Head of caudate nucleus (tissue), 42 donors: ENCODE data around the gene TMEM141.
"Not testable (repeated sequence)": the region's sequence is repeated elsewhere in the genome, so short reads cannot be mapped to it uniquely, and the experiment has no call there.

Experiments used
- DNase-seq, 42 donors: peaks; one replicate each; pipeline versions ENCODE4 v3.0.0 to v3.0.0-alpha.2; 2020 to 2021; ENCODE audit warnings: mixed read lengths in 7 of 42
- intact Hi-C: fragments of 100-400 bp; cut with DNase I; formaldehyde crosslinking; loops from one replicate; pipeline ENCODE4 v1.15.0; 2022

Gene TMEM141

GRCh38 chr9:136824496-136825225, 33.5 kb downstream of the TMEM141 start:
- intact Hi-C loops = no loop called here
- DNase-seq = peak in 28 of 42 donors; percentile 28 to 87 (median 62)

DNA sequence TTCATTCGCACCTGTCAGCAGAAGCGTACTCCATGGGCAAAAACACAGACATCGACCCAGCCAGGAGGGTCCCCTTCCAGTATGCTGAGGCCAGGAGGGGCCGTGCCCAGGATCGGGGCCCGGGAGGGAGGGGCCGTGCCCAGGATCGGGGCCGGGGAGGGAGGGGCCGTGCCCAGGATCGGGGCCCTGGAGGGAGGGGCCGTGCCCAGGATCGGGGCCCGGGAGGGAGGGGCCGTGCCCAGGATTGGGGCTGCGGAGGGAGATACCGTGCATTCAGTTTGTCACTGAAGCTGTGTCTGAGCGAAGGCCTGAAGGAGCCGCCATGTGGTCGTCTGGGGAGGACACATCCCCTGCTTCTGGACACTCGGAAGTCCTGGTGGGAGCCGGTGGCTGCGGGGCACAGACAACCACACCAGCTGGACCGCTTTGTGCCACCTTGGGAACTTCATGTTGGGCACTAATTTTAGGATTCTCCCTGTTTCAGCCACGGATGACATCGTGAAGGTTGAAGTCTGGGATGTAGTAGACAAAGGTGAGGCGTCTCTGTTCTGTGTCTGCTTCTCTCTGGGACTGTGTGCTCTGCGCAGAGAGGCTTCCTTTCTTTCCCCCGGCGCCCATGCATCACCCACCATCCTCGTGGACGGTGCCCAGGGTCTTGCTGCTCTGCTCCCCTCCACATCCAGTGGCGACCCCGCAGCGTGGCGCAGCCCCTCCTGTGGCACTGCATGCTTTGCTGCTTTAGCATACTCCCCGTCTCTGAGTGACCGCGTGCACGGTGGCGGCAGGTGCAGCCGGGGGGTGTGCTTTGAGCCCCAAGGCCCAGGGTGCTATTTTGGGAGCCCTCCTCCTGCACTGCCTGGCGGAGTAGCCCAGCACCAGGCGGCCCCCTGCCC, 34.4 kb downstream of the TMEM141 start:
- DNase-seq = no peak
- intact Hi-C loops = no loop called here

DNA sequence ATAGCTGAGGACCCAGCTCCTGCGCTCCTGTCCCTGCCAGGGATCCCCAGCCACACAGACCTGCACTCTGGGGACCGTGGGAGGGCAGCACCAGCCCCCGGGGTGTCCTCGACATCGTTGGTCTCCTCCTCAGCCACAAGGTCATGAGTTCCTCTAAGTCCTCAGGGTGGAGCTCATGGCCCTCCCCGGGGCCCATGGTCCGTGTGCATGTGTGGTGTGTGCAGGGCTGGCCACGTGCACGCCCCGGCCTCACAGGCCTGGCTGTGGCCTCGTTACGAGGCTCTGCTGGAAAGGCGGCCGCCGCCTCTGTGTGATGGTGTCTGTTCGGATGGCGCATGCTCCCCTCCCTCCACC, 35.0 kb downstream of the TMEM141 start:
- intact Hi-C loops = no loop called here
- no peak for DNase-seq

- intact Hi-C loops = no loop called here
- no peak for DNase-seq
Measured at GRCh38 chr9:136826703-136827582, 35.8 kb downstream of the TMEM141 start.

- intact Hi-C loops = no loop called here
- DNase-seq = no peak
Measured at GRCh38 chr9:136827794-136828473, 36.8 kb downstream of the TMEM141 start.

GRCh38 chr9:136828474-136829140, 37.5 kb downstream of the TMEM141 start:
- intact Hi-C loops = no loop called here
- no peak for DNase-seq

DNA sequence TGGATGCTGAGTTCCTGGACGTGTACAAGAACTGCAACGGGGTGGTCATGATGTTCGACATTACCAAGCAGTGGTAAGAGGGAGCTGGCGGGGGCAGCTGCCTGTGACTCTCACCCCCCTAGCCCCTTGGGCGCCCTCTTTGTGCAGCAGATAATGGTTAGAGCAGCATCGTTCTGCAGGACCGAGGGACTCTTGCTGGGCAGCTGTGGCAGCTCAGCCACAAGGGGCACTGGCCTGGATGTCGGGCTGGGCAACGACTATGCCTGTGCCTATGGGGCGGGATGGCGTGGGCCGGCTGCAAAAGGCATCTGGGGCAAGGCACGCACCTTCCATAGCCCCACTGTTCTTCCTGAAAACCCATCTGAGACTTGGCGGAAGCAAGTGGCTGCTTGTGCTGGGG, 38.3 kb downstream of the TMEM141 start:
- intact Hi-C loops = no loop called here
- no peak for DNase-seq

GRCh38 chr9:136829981-136830885, 39.1 kb downstream of the TMEM141 start:
- DNase-seq = peak in 2 of 42 donors; percentile 1 to 2
- intact Hi-C loops = no loop called here

DNA sequence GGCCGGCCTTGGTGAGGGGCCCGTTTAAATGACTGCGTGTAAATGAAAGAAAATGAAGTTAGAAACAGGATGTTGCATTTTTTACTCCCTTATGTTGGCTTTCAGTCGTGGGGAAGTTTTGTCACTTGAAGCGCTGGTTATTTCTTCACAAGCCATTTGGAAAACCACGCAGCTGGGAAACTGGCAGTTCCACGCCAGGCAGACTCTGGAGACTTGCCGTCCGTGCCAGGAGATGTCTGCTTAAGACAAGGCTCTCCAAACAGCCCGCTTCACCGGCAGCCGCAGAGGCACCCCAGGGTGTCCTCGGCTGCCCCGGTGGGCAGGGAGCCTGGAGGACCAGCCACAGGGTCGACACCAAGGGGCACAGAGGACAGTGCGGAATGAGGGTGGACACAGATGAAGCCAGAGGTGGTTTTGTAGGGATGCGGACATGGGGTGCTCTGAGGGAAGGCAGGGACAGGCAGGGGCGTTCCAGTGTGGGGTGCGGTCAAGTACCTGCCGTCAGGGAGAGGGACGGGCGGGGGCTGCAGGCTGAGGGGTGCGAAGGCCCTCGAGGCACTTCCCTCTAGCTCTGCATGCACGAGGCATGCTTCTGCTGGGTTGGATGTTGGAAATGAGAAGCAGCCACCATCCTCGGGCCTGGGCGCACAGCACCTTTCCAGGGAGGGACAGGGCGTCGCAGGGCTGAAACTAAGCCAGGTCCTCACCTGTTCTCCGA, 40.0 kb downstream of the TMEM141 start:
- intact Hi-C loops = no loop called here

GRCh38 chr9:136831720-136832104, 40.6 kb downstream of the TMEM141 start:
- intact Hi-C loops = no loop called here
- no peak for DNase-seq

More for the DNA sequence above, 40.0 kb downstream of the TMEM141 start:
- peak in 1 of 42 donors; percentile 2 for DNase-seq

DNA sequence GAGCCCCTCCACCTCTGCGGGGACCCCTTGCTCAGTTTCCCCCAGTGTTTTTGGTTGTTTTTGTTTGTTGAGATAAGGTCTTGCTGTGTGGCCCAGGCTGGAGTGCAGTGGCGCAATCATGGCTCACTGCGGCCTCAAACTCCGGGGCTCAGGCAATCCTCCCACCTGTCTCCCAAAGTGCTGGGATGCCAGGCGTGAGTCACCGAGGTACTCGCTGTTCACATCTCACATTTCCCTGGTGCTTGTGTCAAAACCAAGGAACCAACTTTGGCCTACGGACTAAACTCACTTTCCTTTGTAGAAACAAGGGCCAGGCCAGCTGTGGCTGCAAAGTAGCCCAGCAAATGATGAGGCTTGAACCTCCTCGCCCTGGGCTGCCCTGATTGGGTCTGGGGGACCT, 41.4 kb downstream of the TMEM141 start:
- intact Hi-C loops = no loop called here
- peak in 29 of 42 donors; percentile 34 to 85 (median 71) for DNase-seq

DNA sequence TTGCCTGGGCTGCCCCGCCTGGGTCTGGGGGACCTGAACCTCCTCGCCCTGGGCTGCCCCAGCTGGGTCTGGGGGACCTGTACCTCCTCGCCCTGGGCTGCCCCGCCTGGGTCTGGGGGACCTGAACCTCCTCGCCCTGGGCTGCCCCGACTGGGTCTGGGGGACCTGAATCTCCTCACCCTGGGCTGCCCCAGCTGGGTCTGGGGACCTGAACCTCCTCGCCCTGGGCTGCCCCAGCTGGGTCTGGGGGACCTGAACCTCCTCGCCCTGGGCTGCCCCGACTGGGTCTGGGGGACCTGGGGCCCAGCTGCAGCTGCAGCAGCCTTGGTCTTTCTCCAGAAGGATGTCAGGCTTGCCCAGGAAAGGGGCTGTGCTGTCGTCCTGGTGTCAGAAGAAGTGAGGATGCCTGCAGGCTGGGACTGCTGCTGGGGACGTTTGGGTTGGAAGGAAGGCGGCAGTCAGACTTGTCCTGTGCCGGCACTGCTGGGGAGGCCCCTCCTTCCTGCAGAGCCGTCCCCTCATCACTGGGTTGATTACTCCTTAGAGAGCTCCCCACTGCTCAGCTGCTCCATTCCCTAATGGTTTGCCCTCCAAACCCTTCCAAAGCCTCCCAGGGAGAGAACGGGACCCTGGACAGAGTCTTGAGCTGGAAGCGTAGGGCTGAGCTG, 42.4 kb downstream of the TMEM141 start:
- intact Hi-C loops = not testable (repeated sequence)

DNA sequence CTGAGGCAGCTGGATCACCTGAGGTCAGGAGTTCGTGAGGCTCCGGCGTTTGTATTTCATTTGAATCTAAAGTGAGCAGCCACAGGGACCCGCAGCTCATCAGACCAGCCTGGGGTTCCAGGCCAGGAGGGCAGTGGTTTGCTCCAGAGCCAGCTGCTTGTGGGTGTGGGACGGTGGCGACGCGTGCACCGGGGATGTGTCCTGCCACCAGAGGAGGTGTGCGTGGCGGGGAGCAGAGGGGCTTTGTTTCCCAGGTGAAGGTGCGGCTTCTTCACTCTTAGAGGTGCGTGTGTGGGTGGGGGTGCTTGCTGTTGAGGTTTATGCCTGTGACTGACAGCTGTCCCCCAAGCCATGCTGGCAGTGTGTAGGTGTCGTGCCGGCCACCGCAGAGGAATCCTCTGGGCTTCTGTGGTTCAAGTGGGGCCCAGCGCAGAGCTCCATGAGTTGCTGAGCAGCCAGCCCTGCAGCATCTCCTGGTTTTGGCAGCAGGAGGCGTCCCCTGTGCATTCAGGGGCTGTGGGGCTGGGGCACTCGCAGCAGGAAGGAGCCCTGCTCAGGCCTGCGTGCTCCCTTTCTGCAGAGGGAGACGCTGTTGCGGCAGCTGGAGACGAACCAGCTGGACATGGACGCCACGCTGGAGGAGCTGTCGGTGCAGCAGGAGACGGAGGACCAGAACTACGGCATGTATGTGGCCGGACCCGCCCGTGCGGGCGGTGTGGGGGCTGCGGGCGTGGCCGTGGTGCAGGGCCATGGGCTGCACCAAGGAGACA, 44.2 kb downstream of the TMEM141 start:
- intact Hi-C loops = no loop called here
- no peak for DNase-seq

More for the DNA sequence above, 42.4 kb downstream of the TMEM141 start:
- DNase-seq = not testable (repeated sequence)

DNA sequence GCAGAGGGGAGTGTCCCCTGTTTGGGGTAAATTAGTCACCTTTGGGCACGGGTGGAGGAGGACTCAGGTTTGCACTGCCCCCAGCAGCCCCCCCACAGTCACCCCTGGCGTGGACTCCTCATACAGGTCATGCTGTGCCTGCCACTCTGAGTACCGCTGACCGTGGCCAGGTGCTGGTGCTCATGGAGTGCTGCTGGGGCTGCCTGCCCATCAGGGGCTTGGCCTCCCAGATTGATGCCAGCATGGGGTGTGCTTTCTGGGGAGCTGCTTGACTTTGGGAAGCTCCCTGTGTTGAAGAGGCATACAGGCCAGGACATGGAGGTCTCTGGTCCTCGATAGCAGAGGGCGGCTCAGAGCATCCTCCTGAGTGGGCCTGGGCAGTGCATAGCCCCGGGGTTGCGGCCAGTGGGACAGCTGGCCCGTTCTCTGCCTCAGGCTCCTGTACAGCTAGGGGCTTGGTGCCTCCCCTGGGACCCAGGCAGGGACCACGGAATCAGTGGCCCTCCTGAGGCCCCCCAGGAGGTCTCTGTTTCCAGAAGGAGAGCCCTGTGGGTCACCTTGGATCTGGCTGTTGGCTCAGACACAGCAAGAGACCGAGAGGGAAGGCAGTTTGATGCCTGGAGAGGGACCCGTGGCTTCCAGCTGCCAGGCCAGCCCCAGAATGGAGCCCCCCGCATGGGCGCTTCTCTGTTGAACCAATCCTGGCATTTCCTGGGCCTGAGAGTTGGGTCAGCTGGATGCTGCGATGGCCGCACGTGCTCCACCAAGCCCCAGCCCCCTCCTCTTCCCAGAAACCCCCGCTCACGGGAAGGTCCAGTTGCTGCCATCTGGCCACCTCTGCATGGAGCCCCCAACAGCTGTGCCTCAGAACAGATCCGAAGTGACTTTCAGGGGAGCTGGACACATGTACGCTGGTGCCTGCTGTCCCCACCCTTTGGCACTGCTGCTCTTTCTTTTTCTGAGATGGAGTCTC, 45.1 kb downstream of the TMEM141 start:
- intact Hi-C loops = no loop called here
- no peak for DNase-seq
